ENCODE data around the gene SNRPD3.
"Not testable (repeated sequence)": the region's sequence is repeated elsewhere in the genome, so short reads cannot be mapped to it uniquely, and the experiment has no call there.

SNRPD3 gene

GRCh38 chr22:24529898-24530297 lies 25.9 kb upstream of the SNRPD3 start:
- H3K4me3 ChIP-seq (ENCODE audit: low read depth, low read length) = no peak overlapping the region
- DNase-seq (ENCODE audit: low read depth, low spot score) = no peak
- TF ChIP-seq, protein P1, sequence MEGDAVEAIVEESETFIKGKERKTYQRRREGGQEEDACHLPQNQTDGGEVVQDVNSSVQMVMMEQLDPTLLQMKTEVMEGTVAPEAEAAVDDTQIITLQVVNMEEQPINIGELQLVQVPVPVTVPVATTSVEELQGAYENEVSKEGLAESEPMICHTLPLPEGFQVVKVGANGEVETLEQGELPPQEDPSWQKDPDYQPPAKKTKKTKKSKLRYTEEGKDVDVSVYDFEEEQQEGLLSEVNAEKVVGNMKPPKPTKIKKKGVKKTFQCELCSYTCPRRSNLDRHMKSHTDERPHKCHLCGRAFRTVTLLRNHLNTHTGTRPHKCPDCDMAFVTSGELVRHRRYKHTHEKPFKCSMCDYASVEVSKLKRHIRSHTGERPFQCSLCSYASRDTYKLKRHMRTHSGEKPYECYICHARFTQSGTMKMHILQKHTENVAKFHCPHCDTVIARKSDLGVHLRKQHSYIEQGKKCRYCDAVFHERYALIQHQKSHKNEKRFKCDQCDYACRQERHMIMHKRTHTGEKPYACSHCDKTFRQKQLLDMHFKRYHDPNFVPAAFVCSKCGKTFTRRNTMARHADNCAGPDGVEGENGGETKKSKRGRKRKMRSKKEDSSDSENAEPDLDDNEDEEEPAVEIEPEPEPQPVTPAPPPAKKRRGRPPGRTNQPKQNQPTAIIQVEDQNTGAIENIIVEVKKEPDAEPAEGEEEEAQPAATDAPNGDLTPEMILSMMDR (IDR thresholded peaks at IDR 0.05; ENCODE audit: low read depth, low read length) = no peak
- in situ Hi-C loops (cut with HindIII; ENCODE audit: low sequenced_read_pairs) = no loop called here

DNA sequence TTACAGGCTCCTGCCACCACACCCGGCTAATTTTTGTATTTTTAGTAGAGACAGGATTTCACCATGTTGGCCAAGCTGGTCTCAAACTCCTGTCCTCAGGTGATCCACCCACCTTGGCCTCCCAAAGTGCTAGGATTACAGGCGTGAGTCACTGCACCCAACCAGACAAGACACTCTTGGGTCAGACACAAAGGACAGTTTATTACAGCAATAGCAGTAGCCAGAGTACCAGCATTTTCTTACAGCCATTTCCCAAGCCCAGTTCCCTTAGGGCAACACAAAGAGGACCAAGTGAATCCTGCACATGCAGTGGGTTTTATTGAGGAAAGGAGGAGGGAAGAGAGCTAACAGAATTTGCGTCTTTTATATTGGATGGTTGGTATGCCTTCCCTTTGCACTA lies 24.8 kb upstream of the SNRPD3 start:
- in situ Hi-C loops (cut with HindIII; ENCODE audit: low sequenced_read_pairs); H3K4me3 ChIP-seq (ENCODE audit: low read depth, low read length); DNase-seq (ENCODE audit: low read depth, low spot score): not testable (repeated sequence)

DNA sequence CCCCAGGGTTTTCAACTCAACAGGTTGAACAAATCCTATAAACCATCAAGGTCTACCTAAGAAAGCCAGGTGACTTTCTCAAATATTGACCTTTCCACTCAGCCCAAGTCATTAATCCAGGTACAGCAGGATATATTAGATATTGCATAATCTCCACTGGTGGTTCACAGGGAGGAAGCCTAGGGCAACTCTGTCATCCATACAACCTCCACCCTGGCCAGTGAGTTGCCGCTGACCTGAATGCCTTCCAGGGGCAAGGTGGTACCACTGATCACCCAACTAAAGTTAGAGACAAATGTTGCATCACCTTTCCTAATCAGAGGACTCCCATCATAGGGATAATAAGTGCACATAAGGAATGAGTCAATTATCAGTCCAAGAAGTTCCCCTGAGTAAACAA lies 23.7 kb upstream of the SNRPD3 start:
- TF ChIP-seq, protein P1 (IDR thresholded peaks at IDR 0.05; ENCODE audit: low read depth, low read length) = no peak
- no peak for DNase-seq (ENCODE audit: low read depth, low spot score)
- in situ Hi-C loops (cut with HindIII; ENCODE audit: low sequenced_read_pairs) = no loop called here
- H3K4me3 ChIP-seq (ENCODE audit: low read depth, low read length) = no peak overlapping the region

- no peak overlapping the region for H3K4me3 ChIP-seq (ENCODE audit: low read depth, low read length)
- in situ Hi-C loops (cut with HindIII; ENCODE audit: low sequenced_read_pairs) = no loop called here
- TF ChIP-seq, protein P1 (IDR thresholded peaks at IDR 0.05; ENCODE audit: low read depth, low read length) = no peak
- no peak for DNase-seq (ENCODE audit: low read depth, low spot score)
Observed at GRCh38 chr22:24535348-24535747, 20.5 kb upstream of the SNRPD3 start.

- DNase-seq (ENCODE audit: low read depth, low spot score) = no peak
- TF ChIP-seq, protein P1 (IDR thresholded peaks at IDR 0.05; ENCODE audit: low read depth, low read length) = no peak
- H3K4me3 ChIP-seq (ENCODE audit: low read depth, low read length) = no peak overlapping the region
- in situ Hi-C loops (cut with HindIII; ENCODE audit: low sequenced_read_pairs) = no loop called here
Observed at GRCh38 chr22:24536089-24536488, 19.7 kb upstream of the SNRPD3 start.

- no peak overlapping the region for H3K4me3 ChIP-seq (ENCODE audit: low read depth, low read length)
- in situ Hi-C loops (cut with HindIII; ENCODE audit: low sequenced_read_pairs) = no loop called here
- DNase-seq (ENCODE audit: low read depth, low spot score) = no peak
- TF ChIP-seq, protein P1 (IDR thresholded peaks at IDR 0.05; ENCODE audit: low read depth, low read length) = no peak
Observed at GRCh38 chr22:24540470-24540869, 15.3 kb upstream of the SNRPD3 start.

DNA sequence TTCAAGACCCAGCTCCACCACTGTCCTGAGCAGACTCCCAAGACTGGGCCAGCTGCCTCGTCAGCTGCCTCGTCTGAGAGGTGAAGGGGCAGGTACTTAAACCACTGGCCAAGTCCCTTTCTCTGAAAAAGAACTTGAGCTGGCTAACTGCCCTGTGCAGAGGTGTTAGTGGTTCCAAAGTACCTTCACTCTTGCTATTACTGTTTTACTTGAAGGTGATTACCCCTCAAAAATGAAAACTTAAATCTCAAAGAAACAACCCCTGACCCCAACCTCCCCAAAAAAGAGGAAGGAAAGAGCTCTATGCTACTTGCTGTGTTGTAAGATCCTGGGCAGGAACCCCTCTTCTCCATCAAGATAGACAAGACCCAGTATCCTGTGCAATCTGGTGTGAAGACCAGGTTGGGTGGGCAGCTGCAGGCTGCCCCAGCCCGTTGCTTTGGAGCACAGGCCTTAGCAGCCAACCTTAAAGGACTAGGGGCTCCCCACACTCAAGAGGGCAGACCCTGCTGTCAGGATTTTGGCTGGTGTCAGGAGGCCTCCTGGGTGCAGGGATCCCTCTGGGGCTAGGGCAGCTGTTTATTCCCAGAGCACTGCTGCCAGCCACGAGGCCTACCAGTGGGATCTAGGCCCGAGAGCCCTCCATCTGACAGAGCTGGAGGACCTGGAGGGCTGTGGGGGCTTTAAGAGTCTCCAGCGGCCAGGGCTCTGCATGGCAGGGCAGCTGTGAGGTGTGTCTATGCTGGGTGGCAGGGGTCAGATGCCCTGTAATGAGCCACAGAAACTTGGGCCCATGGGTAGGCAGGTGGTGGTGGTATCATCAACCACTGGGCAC lies 13.9 kb upstream of the SNRPD3 start:
- in situ Hi-C loops (cut with HindIII; ENCODE audit: low sequenced_read_pairs) = no loop called here
- no peak overlapping the region for H3K4me3 ChIP-seq (ENCODE audit: low read depth, low read length)
- DNase-seq (ENCODE audit: low read depth, low spot score) = no peak
- TF ChIP-seq, protein P1 (IDR thresholded peaks at IDR 0.05; ENCODE audit: low read depth, low read length) = no peak
